ENCODE data around the gene PSMA6. TPM values are rescaled to one million over a fixed set of nuclear protein-coding genes. Genes with fewer than 3 reads are reported as not detected.
A peak's percentile ranks its signal among the peaks of the same experiment; 100 is the strongest.

The PSMA6 gene
- total and polyA plus RNA-seq, 2 of the 13 experiments (the other 11 are each of a cell fraction or from before 2014, with no cell fraction given) = 525 to 1,109 TPM

DNA sequence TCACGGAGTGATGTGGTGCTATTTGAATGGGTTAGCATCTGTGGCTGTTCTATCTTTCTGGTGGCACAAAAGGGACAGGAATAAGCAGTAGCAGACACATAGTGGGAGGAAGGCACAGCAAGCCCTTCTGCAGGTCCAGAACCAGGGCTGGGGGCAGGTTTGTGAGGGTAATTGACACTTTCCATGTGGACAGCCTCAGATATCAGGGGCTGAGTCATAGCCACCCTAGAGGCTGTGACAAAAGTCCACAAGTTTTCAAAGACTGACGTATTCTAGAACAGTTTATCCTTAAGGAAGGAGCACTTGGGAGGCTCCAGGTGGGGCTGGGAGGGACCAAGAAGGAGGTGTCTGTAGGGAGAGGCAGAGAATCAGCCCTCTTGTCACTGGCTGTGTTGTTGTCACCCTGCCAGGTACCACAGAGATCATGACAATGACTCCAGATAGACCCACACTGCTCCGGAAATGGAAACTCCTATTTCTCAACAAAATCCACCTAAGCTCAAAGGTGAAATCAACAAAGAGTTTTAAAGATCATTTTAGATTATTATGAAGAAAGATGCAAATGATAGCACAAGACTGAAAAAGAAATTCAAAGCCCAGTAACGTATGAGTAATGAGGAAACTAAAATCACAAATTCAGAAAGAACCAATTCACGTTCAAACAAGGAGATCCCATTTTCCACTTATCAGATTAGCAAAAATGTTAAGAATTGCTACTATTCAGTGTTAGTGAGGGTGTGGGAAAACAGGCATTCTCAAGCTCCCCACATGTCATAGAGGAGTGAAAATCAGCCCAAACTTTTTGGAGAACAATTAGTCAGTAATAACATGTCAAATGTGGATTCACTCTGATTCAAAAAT lies 64.0 kb downstream of the PSMA6 start (continued):
- TF ChIP-seq ZBTB46 (CRISPR knock-in tag; IDR thresholded peaks at IDR 0.05; ENCODE audit: borderline replicate concordance) (no peak), MEIS2 (CRISPR knock-in tag; IDR thresholded peaks at IDR 0.05) (peak; percentile 93), NFE2L2 (IDR thresholded peaks at IDR 0.05; ENCODE audit: low read length) (peak; percentile 22; the same call in 1 of the 2 replicates), SMAD3 (CRISPR knock-in tag; IDR thresholded peaks at IDR 0.05) (peak; percentile 84; the same call in 1 of the 2 replicates), SNRNP70 (IDR thresholded peaks at IDR 0.05; ENCODE audit: low read depth, low read length) (no peak), KDM2A (CRISPR knock-in tag; IDR thresholded peaks at IDR 0.05; ENCODE audit: borderline replicate concordance, low read depth) (peak; percentile 33; the same call in 1 of the 2 replicates), NRL (CRISPR knock-in tag; IDR thresholded peaks at IDR 0.05; ENCODE audit: borderline replicate concordance) (no peak), ZNF274 (CRISPR knock-in tag; IDR thresholded peaks at IDR 0.05) (no peak), SMAD1 (CRISPR knock-in tag; IDR thresholded peaks at IDR 0.05; ENCODE audit: borderline replicate concordance, low read depth) (no peak), NPAS2 (CRISPR knock-in tag; IDR thresholded peaks at IDR 0.05; ENCODE audit: borderline replicate concordance) (no peak), NR3C1 (CRISPR knock-in tag; IDR thresholded peaks at IDR 0.05) (no peak), ARID5B (CRISPR knock-in tag; IDR thresholded peaks at IDR 0.05) (peak; percentile 95), ZNF780A (CRISPR knock-in tag; IDR thresholded peaks at IDR 0.05) (no peak), ZMAT3 (CRISPR knock-in tag; conservative IDR thresholded peaks at IDR 0.05) (peak; percentile 25; the same call in 1 of the 2 replicates)
- TF ChIP-seq, protein P1, sequence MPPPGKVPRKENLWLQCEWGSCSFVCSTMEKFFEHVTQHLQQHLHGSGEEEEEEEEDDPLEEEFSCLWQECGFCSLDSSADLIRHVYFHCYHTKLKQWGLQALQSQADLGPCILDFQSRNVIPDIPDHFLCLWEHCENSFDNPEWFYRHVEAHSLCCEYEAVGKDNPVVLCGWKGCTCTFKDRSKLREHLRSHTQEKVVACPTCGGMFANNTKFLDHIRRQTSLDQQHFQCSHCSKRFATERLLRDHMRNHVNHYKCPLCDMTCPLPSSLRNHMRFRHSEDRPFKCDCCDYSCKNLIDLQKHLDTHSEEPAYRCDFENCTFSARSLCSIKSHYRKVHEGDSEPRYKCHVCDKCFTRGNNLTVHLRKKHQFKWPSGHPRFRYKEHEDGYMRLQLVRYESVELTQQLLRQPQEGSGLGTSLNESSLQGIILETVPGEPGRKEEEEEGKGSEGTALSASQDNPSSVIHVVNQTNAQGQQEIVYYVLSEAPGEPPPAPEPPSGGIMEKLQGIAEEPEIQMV (CRISPR knock-in tag; IDR thresholded peaks at IDR 0.05; ENCODE audit: low read depth) = 0 out of 2 replicates have a peak, but pooled peaks have one; percentile 67
- TF ChIP-seq, protein P2, sequence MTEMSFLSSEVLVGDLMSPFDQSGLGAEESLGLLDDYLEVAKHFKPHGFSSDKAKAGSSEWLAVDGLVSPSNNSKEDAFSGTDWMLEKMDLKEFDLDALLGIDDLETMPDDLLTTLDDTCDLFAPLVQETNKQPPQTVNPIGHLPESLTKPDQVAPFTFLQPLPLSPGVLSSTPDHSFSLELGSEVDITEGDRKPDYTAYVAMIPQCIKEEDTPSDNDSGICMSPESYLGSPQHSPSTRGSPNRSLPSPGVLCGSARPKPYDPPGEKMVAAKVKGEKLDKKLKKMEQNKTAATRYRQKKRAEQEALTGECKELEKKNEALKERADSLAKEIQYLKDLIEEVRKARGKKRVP (CRISPR knock-in tag; IDR thresholded peaks at IDR 0.05) = no peak
- TF ChIP-seq, protein P3, sequence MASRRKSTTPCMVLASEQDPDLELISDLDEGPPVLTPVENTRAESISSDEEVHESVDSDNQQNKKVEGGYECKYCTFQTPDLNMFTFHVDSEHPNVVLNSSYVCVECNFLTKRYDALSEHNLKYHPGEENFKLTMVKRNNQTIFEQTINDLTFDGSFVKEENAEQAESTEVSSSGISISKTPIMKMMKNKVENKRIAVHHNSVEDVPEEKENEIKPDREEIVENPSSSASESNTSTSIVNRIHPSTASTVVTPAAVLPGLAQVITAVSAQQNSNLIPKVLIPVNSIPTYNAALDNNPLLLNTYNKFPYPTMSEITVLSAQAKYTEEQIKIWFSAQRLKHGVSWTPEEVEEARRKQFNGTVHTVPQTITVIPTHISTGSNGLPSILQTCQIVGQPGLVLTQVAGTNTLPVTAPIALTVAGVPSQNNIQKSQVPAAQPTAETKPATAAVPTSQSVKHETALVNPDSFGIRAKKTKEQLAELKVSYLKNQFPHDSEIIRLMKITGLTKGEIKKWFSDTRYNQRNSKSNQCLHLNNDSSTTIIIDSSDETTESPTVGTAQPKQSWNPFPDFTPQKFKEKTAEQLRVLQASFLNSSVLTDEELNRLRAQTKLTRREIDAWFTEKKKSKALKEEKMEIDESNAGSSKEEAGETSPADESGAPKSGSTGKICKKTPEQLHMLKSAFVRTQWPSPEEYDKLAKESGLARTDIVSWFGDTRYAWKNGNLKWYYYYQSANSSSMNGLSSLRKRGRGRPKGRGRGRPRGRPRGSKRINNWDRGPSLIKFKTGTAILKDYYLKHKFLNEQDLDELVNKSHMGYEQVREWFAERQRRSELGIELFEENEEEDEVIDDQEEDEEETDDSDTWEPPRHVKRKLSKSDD (CRISPR knock-in tag; IDR thresholded peaks at IDR 0.05; ENCODE audit: low read depth) = 0 out of 2 replicates have a peak, but pooled peaks have one; percentile 13
